WTC11 (cell line): ENCODE data around the gene CIC.

Experiments used
- NFE2L1 ChIP-seq: sonication (generic); formaldehyde crosslinking; IDR thresholded peaks from 2 replicates; pipeline ENCODE4 v1.8.1; 2023; ENCODE audit warnings: missing genetic modification reagents
- TEAD4 ChIP-seq: sonication (generic); formaldehyde crosslinking; IDR thresholded peaks from 2 replicates; pipeline ENCODE4 v1.8.0; 2022; ENCODE audit warnings: mild to moderate bottlenecking, missing genetic modification reagents
- ZNF232 ChIP-seq: sonication (generic); formaldehyde crosslinking; IDR thresholded peaks from 2 replicates; pipeline ENCODE4 v1.8.0; 2022; ENCODE audit warnings: mild to moderate bottlenecking, missing genetic modification reagents
- TF ChIP-seq, protein P1 (sequence below): fragments of 200-600 bp; IDR thresholded peaks from 2 replicates; pipeline ENCODE4 v1.8.0; 2022; ENCODE audit warnings: antibody characterized with exemption
- TF ChIP-seq, protein P2 (sequence below): sonication (generic); formaldehyde crosslinking; conservative IDR thresholded peaks from 2 replicates; pipeline ENCODE4 v1.8.1; 2022; ENCODE audit warnings: mild to moderate bottlenecking, missing genetic modification reagents
- TF ChIP-seq, protein P3 (sequence below): sonication (generic); formaldehyde crosslinking; IDR thresholded peaks from 2 replicates; pipeline ENCODE4 v1.8.0; 2022; ENCODE audit warnings: mild to moderate bottlenecking, missing genetic modification reagents
- TF ChIP-seq, protein P4 (sequence below): sonication (generic); formaldehyde crosslinking; IDR thresholded peaks from 2 replicates; pipeline ENCODE4 v1.8.1; 2022; ENCODE audit warnings: low read depth, mild to moderate bottlenecking, moderate library complexity, missing genetic modification reagents, borderline replicate concordance

DNA sequence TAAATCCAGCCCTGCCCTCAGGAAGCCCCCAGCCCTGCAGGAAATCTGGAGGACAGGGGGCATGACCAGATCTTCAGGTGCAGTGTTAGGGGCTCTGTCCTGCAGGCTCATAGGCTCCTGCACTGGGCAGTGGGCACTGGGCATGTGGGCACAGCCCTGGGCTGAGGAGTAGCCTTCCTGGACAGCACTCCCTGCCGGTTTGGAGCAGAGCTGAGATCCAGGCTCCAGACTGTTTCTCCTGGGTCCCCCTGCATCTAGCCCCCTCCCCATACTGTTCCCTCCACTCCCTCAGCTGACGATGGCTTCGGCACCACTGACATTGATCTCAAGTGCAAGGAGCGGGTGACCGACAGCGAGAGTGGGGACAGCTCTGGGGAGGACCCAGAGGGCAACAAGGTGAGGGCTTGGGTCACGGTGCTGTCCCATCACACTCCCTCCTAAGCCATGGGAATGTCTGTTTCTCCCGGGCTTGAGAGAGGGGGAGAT is 20.5 kb downstream of the CIC start:
- TF ChIP-seq, protein P1, sequence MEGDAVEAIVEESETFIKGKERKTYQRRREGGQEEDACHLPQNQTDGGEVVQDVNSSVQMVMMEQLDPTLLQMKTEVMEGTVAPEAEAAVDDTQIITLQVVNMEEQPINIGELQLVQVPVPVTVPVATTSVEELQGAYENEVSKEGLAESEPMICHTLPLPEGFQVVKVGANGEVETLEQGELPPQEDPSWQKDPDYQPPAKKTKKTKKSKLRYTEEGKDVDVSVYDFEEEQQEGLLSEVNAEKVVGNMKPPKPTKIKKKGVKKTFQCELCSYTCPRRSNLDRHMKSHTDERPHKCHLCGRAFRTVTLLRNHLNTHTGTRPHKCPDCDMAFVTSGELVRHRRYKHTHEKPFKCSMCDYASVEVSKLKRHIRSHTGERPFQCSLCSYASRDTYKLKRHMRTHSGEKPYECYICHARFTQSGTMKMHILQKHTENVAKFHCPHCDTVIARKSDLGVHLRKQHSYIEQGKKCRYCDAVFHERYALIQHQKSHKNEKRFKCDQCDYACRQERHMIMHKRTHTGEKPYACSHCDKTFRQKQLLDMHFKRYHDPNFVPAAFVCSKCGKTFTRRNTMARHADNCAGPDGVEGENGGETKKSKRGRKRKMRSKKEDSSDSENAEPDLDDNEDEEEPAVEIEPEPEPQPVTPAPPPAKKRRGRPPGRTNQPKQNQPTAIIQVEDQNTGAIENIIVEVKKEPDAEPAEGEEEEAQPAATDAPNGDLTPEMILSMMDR = no peak
- TF ChIP-seq, protein P2, sequence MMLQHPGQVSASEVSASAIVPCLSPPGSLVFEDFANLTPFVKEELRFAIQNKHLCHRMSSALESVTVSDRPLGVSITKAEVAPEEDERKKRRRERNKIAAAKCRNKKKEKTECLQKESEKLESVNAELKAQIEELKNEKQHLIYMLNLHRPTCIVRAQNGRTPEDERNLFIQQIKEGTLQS (CRISPR knock-in tag) = no peak
- TF ChIP-seq, protein P3, sequence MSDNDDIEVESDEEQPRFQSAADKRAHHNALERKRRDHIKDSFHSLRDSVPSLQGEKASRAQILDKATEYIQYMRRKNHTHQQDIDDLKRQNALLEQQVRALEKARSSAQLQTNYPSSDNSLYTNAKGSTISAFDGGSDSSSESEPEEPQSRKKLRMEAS = no peak
- TF ChIP-seq ZNF232 (CRISPR knock-in tag) (no peak), TEAD4 (CRISPR knock-in tag) (no peak), NFE2L1 (CRISPR knock-in tag) (no peak)
- TF ChIP-seq, protein P4, sequence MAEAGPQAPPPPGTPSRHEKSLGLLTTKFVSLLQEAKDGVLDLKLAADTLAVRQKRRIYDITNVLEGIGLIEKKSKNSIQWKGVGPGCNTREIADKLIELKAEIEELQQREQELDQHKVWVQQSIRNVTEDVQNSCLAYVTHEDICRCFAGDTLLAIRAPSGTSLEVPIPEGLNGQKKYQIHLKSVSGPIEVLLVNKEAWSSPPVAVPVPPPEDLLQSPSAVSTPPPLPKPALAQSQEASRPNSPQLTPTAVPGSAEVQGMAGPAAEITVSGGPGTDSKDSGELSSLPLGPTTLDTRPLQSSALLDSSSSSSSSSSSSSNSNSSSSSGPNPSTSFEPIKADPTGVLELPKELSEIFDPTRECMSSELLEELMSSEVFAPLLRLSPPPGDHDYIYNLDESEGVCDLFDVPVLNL (CRISPR knock-in tag) = no peak
